OCI-LY1 (cell line): ENCODE data around the gene LIPC.

Source experiments
- CTCF ChIP-seq: fragments of 200-600 bp; sonication (generic), shearing (Covaris generic); IDR thresholded peaks from 2 replicates; pipeline ENCODE4 v1.5.1; 2017; ENCODE audit warnings: mild to moderate bottlenecking, antibody characterized with exemption, low read length, moderate library complexity, mixed read lengths
- EZH2 ChIP-seq: fragments of 200-600 bp; sonication (generic), shearing (Covaris generic); IDR thresholded peaks from 2 replicates; pipeline ENCODE4 v1.8.0; 2017; ENCODE audit warnings: borderline replicate concordance, mixed run types, mild to moderate bottlenecking, antibody characterized with exemption, low read length, moderate library complexity, mixed read lengths

- no peak for TF ChIP-seq CTCF
- no peak for TF ChIP-seq EZH2
Measured at GRCh38 chr15:58478579-58478978, 46.8 kb downstream of the LIPC start.
